H1 (cell line): ENCODE data around the gene POLR2L. TPM values are rescaled to one million over a fixed set of nuclear protein-coding genes. Genes with fewer than 3 reads are reported as not detected.

ENCODE experiments used
- CTCF ChIA-PET: fragments of 300-600 bp; sonication (Branson Sonifier 250); formaldehyde crosslinking; loops from one replicate; lab custom pipeline; 2021; ENCODE audit not compliant: partially characterized antibody; lab: Charles Lee
- POLR2A ChIA-PET: fragments of 300-600 bp; sonication (Branson Sonifier 250); formaldehyde crosslinking; loops from one replicate; lab custom pipeline; 2021; ENCODE audit warnings: inconsistent platforms; ENCODE audit not compliant: partially characterized antibody; lab: Charles Lee
- DNase-seq, 2 experiments: peaks; one replicate each; pipeline versions ENCODE4 v3.0.0 to v3.0.0-alpha.2; 2010 to 2022; ENCODE audit warnings: low spot score in 2 of 2, low read depth in 1 of 2, mixed read lengths in 1 of 2
- FAIRE-seq: peaks from 2 replicates; lab custom pipeline; 2011; peaks lifted over from hg19 to GRCh38; lab: Jason Lieb, UNC
- H2AFZ ChIP-seq: 2 replicates; pipeline ENCODE4 v1.8.1; 2012; ENCODE audit warnings: low read length, inconsistent platforms
- H2AK5ac ChIP-seq: 2 replicates; pipeline ENCODE4 v1.6.1; 2013; ENCODE audit warnings: low read depth, low read length
- H2BK120ac ChIP-seq: replicated peaks from 2 replicates; pipeline ENCODE3; 2013; ENCODE audit warnings: low read depth, low read length, inconsistent platforms
- H2BK12ac ChIP-seq: 2 replicates; pipeline ENCODE4 v1.6.1; 2013; ENCODE audit warnings: low read depth, low read length
- H2BK15ac ChIP-seq: 2 replicates; pipeline ENCODE4 v1.6.1; 2013; ENCODE audit warnings: low read length
- H2BK20ac ChIP-seq: 2 replicates; pipeline ENCODE4 v1.6.1; 2013; ENCODE audit warnings: low read length
- H2BK5ac ChIP-seq: 2 replicates; pipeline ENCODE4 v1.6.1; 2013; ENCODE audit warnings: low read depth, low read length
- H3K14ac ChIP-seq: 2 replicates; pipeline ENCODE4 v1.6.1; 2013; ENCODE audit warnings: inconsistent platforms; ENCODE audit not compliant: insufficient read length
- H3K18ac ChIP-seq: 2 replicates; pipeline ENCODE4 v1.6.1; 2013; ENCODE audit warnings: low read length; ENCODE audit errors: extremely low read depth
- H3K23ac ChIP-seq: 2 replicates; pipeline ENCODE4 v1.6.1; 2013; ENCODE audit warnings: inconsistent platforms; ENCODE audit not compliant: insufficient read length
- H3K23me2 ChIP-seq: 2 replicates; pipeline ENCODE4 v1.6.1; 2013; ENCODE audit warnings: low read depth, low read length
- H3K27ac ChIP-seq: 2 replicates; pipeline ENCODE4 v1.6.1; 2011; ENCODE audit warnings: low read depth, low read length, inconsistent platforms
- H3K27me3 ChIP-seq, 4 experiments: replicated peaks in 1 of 4; 1 replicate in 1 of 4; 2 replicates in 3 of 4; pipeline versions ENCODE4 v1.6.1 to v1.8.1; 2011 to 2013; ENCODE audit warnings: low read length in 3 of 4, mild to moderate bottlenecking in 3 of 4, inconsistent platforms in 2 of 4, mixed read lengths in 2 of 4, moderate library complexity in 1 of 4; ENCODE audit not compliant: control insufficient read depth in 3 of 4, insufficient read depth in 3 of 4; ENCODE audit errors: extremely low read depth in 1 of 4
- H3K36me3 ChIP-seq, 4 experiments: 2 replicates each; pipeline versions ENCODE4 v1.6.1 to v1.8.1; 2011 to 2013; ENCODE audit warnings: mild to moderate bottlenecking in 4 of 4, low read length in 3 of 4, moderate library complexity in 2 of 4, control low read depth in 1 of 4, inconsistent platforms in 1 of 4; ENCODE audit not compliant: insufficient read depth in 4 of 4, control insufficient read depth in 2 of 4
- H3K4ac ChIP-seq: replicated peaks from 2 replicates; pipeline ENCODE3; 2013; ENCODE audit warnings: low read length, low read depth, mixed read lengths, inconsistent platforms; ENCODE audit not compliant: insufficient read length
- H3K4me1 ChIP-seq, 4 experiments: replicated peaks in 1 of 4; 1 replicate in 1 of 4; 2 replicates in 3 of 4; pipeline versions ENCODE4 v1.6.1 to v1.8.1; 2011 to 2013; ENCODE audit warnings: low read length in 3 of 4, inconsistent platforms in 2 of 4, mixed read lengths in 1 of 4; ENCODE audit not compliant: insufficient read depth in 4 of 4, control insufficient read depth in 3 of 4
- H3K4me2 ChIP-seq, 2 experiments: 2 replicates each; pipeline versions ENCODE4 v1.6.1 to v1.8.1; 2011 to 2013; ENCODE audit warnings: low read depth in 2 of 2, low read length in 2 of 2, control low read depth in 1 of 2, inconsistent platforms in 1 of 2, mild to moderate bottlenecking in 1 of 2; ENCODE audit not compliant: insufficient read depth in 1 of 2
- H3K4me3 ChIP-seq, 4 experiments: fragments of 200-600, 300-600 bp in 1 of 4; sonication (generic), shearing (Covaris generic), sonication (Bioruptor Twin) in 1 of 4; 2 replicates each; pipeline versions ENCODE4 v1.5.1 to v1.8.1; 2011 to 2016; ENCODE audit warnings: low read length in 4 of 4, low read depth in 3 of 4, control low read depth in 2 of 4, inconsistent platforms in 2 of 4, mild to moderate bottlenecking in 2 of 4, mixed read lengths in 1 of 4, moderate library complexity in 1 of 4; ENCODE audit not compliant: insufficient read depth in 2 of 4; ENCODE audit errors: extremely low read depth in 1 of 4
- H3K56ac ChIP-seq: replicated peaks from 2 replicates; pipeline ENCODE3; 2013; ENCODE audit warnings: low read depth, mild to moderate bottlenecking, mixed read lengths, low read length, inconsistent platforms; ENCODE audit not compliant: insufficient read length
- H3K79me1 ChIP-seq: 2 replicates; pipeline ENCODE4 v1.6.1; 2013; ENCODE audit warnings: low read depth, low read length, control low read depth
- H3K79me2 ChIP-seq, 2 experiments: 2 replicates each; pipeline versions ENCODE4 v1.6.1 to v1.8.1; 2012 to 2013; ENCODE audit warnings: low read length in 2 of 2, mild to moderate bottlenecking in 2 of 2, inconsistent platforms in 1 of 2; ENCODE audit not compliant: insufficient read depth in 2 of 2, control insufficient read depth in 1 of 2
- H3K9ac ChIP-seq, 4 experiments: replicated peaks in 1 of 4; 1 replicate in 1 of 4; 2 replicates in 3 of 4; pipeline versions ENCODE4 v1.6.1 to v1.8.1; 2011 to 2013; ENCODE audit warnings: low read depth in 3 of 4, low read length in 3 of 4, control low read depth in 2 of 4, mild to moderate bottlenecking in 2 of 4, moderate library complexity in 2 of 4, inconsistent platforms in 1 of 4; ENCODE audit errors: extremely low read depth in 1 of 4
- H3K9me3 ChIP-seq, 2 experiments: 2 replicates each; pipeline versions ENCODE4 v1.6.1 to v1.8.1; 2012 to 2013; ENCODE audit warnings: mild to moderate bottlenecking in 2 of 2, moderate library complexity in 2 of 2, control low read depth in 1 of 2, inconsistent platforms in 1 of 2, low read depth in 1 of 2, low read length in 1 of 2, mixed read lengths in 1 of 2; ENCODE audit not compliant: insufficient read depth in 2 of 2
- H4K20me1 ChIP-seq, 2 experiments: replicated peaks in 1 of 2; 2 replicates each; pipeline versions ENCODE3 to v1.8.1; 2011 to 2013; ENCODE audit warnings: inconsistent platforms in 2 of 2, low read length in 2 of 2, mild to moderate bottlenecking in 1 of 2; ENCODE audit not compliant: insufficient read depth in 2 of 2, control insufficient read depth in 1 of 2
- H4K5ac ChIP-seq: 2 replicates; pipeline ENCODE4 v1.6.1; 2013; ENCODE audit warnings: low read length, low read depth, mixed read lengths, inconsistent platforms; ENCODE audit not compliant: insufficient read length
- H4K8ac ChIP-seq: 2 replicates; pipeline ENCODE4 v1.8.0; 2013; ENCODE audit warnings: mild to moderate bottlenecking, moderate library complexity, low read length, inconsistent platforms; ENCODE audit not compliant: insufficient read depth; ENCODE audit errors: extremely low read depth
- H4K91ac ChIP-seq: replicated peaks from 2 replicates; pipeline ENCODE3; 2013; ENCODE audit warnings: low read length, mixed read lengths, inconsistent platforms; ENCODE audit not compliant: insufficient read length
- CBX5 ChIP-seq: fragments of 300-800, 300-1000 bp; sonication (generic); IDR thresholded peaks from 2 replicates; pipeline ENCODE4 v1.7.1; 2016; ENCODE audit warnings: antibody characterized with exemption, low read length, low read depth
- CHD2 ChIP-seq: IDR thresholded peaks from 2 replicates; pipeline ENCODE4 v1.6.1; 2012; ENCODE audit warnings: low read length, improper control_type of control experiment
- CREB1 ChIP-seq: IDR thresholded peaks from 2 replicates; pipeline ENCODE4 v1.6.1; 2012; ENCODE audit warnings: inconsistent platforms
- FOSL1 ChIP-seq: IDR thresholded peaks from 2 replicates; pipeline ENCODE4 v1.6.1; 2011; ENCODE audit warnings: mild to moderate bottlenecking, low read depth, low read length, moderate library complexity; ENCODE audit not compliant: insufficient read depth
- JUND ChIP-seq: IDR thresholded peaks from 2 replicates; pipeline ENCODE4 v1.6.1; 2011; ENCODE audit warnings: mild to moderate bottlenecking, improper control_type of control experiment, low read length
- KDM1A ChIP-seq: fragments of 200-600, 300-600 bp; sonication (generic); IDR thresholded peaks from 2 replicates; pipeline ENCODE4 v1.7.1; 2016; ENCODE audit warnings: mild to moderate bottlenecking, low read length, borderline replicate concordance
- RFX5 ChIP-seq: IDR thresholded peaks from 2 replicates; pipeline ENCODE4 v1.6.1; 2011; ENCODE audit warnings: low read depth, low read length, improper control_type of control experiment, borderline replicate concordance
- SP2 ChIP-seq: IDR thresholded peaks from 2 replicates; pipeline ENCODE4 v1.6.1; 2012; ENCODE audit warnings: mild to moderate bottlenecking, low read length, inconsistent platforms
- SUZ12 ChIP-seq: fragments of 200-600 bp; sonication (generic); IDR thresholded peaks from 2 replicates; pipeline ENCODE4 v1.6.1; 2012; ENCODE audit warnings: mild to moderate bottlenecking, inconsistent platforms, low read length, moderate library complexity, mixed read lengths
- TEAD4 ChIP-seq: IDR thresholded peaks from 2 replicates; pipeline ENCODE4 v1.6.1; 2012; ENCODE audit warnings: low read depth, low read length, inconsistent platforms, mixed read lengths
- WGBS, 2 experiments: shearing (Covaris generic) in 1 of 2; methylation state at CpG; one replicate each; pipeline versions ENCODE4 v1.1.6 to v1.1.7; 2013 to 2015; ENCODE audit warnings: low lambda C conversion rate in 2 of 2, mixed read lengths in 2 of 2, inconsistent platforms in 1 of 2, low coverage in 1 of 2, missing lambda C conversion rate in 1 of 2; ENCODE audit not compliant: insufficient replicate concordance in 2 of 2, insufficient coverage in 1 of 2, insufficient read length in 1 of 2; ENCODE audit errors: extremely low coverage in 1 of 2, missing lambda C conversion rate in 1 of 2; 5-methylcytosine and 5-hydroxymethylcytosine counted together
- polyA plus RNA-seq, 7 experiments: library from polyadenylated mRNA; depleted of rRNA in 3 of 7; stranded (reverse) in 5 of 7; unstranded in 2 of 7; fragments of >200 nt in 5 of 7; fragments of 200-250 nt in 2 of 7; gene quantifications; 1 replicate in 5 of 7; 2 replicates in 1 of 7; 4 replicates in 1 of 7; pipeline versions ENCODE4 v1.2.1 to v1.2.3, GENCODE V29; 2011 to 2013; ENCODE audit warnings: missing spikeins in 2 of 7, mixed read lengths in 2 of 7
- total RNA-seq: library from RNA; stranded (reverse); fragmentation: NEBNext Ultra II Directional; extraction: Animal tissue kit (Norgen Biotek cat#: 25700); gene quantifications from 2 replicates; pipeline ENCODE4 v1.2.1, GENCODE V29; 2021
- TF ChIP-seq, protein P1 (sequence below): IDR thresholded peaks from 2 replicates; pipeline ENCODE4 v1.6.1; 2011; ENCODE audit warnings: low read length, improper control_type of control experiment

Gene POLR2L
- total and polyA plus RNA-seq, 2 of the 8 experiments (the other 6 are each of a cell fraction or from before 2014, with no cell fraction given): 140 to 151 TPM

DNA sequence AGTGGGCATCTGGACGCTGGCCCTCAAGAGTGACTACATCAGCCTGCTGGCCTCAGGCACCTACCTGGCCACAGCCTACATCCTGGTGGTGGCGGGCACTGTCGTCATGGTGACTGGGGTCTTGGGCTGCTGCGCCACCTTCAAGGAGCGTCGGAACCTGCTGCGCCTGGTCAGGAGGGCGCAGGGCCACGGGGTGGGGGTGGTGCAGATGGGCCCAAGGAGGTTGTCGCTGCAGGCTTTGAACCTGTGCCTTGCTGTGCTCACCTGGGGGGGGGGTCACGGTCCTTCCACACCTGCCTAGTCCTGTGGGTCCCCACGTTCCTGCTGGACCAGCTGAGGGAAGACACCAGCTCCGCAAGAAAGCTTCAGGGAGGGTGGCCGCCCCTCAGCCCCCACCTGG lies 6.1 kb downstream of the POLR2L start:
- FAIRE-seq (no peak), DNase-seq (no peak)
- 95% methylated on average over 13 of the region's 14 CpGs; no CpG with 5 or more reads in 1 of the 2 experiments for WGBS, 2 experiments
- Histone ChIP-seq H4K20me1 (peaks cover 5 to 42% of the 10 kb centered on the region in 2 experiments), H3K23me2 (peaks cover 14% of the 10 kb centered on the region; the same call in 1 of the 2 replicates), H2BK20ac (no peak overlapping the region), H2BK120ac (no peak overlapping the region), H2AK5ac (no peak overlapping the region), H3K79me1 (peaks cover 9% of the 10 kb centered on the region; the same call in 1 of the 2 replicates), H3K18ac (no peak overlapping the region), H3K9me3 (no peaks in the 10 kb centered on the region), H2AFZ (no peak overlapping the region), H3K14ac (no peak overlapping the region), H3K4me2 (no peak overlapping the region), H3K36me3 (peaks cover 10 to 30% (median 24%) of the 10 kb centered on the region in 4 experiments; a peak in 7 of 8 replicates), H3K9ac (no peak overlapping the region), H4K8ac (no peak overlapping the region), H3K79me2 (peaks cover 0 to 7% of the 10 kb centered on the region in 2 experiments; a peak in 2 of 4 replicates), H3K4me1 (peaks cover 0 to 32% (median 26%) of the 10 kb centered on the region in 4 experiments; a peak in 6 of 7 replicates), H3K23ac (no peak overlapping the region), H2BK5ac (no peak overlapping the region), H2BK15ac (no peak overlapping the region), H4K5ac (no peak overlapping the region), H3K27me3 (peaks cover 3 to 11% (median 11%) of the 10 kb centered on the region in 4 experiments; a peak in 6 of 7 replicates), H3K27ac (no peak overlapping the region), H3K4me3 (no peak overlapping the region), H2BK12ac (no peak overlapping the region), H3K4ac (no peak overlapping the region), H3K56ac (no peak overlapping the region), H4K91ac (no peak overlapping the region)
- CTCF ChIA-PET: interaction anchor here (1.1 to 2.9 kb wide), 3 partner anchors 12 to 62 kb away, joined by 3 to 10 read pairs (median 5); no protein-coding TSS in a partner anchor
- POLR2A ChIA-PET: interaction anchor here (0.9 to 53.0 kb wide), 4 partner anchors 6 to 59 kb away, joined by 4 to 1917 read pairs (median 1076); partner anchors contain the start of genes CD151, CEND1, CRACR2B and GATD1
- TF ChIP-seq CHD2 (no peak), SP2 (no peak), CBX5 (no peak), JUND (no peak), TEAD4 (no peak), CREB1 (no peak), SUZ12 (no peak), FOSL1 (no peak), RFX5 (no peak), KDM1A (no peak)
- TF ChIP-seq, protein P1, sequence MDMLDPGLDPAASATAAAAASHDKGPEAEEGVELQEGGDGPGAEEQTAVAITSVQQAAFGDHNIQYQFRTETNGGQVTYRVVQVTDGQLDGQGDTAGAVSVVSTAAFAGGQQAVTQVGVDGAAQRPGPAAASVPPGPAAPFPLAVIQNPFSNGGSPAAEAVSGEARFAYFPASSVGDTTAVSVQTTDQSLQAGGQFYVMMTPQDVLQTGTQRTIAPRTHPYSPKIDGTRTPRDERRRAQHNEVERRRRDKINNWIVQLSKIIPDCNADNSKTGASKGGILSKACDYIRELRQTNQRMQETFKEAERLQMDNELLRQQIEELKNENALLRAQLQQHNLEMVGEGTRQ: no peak
